Activated CD4-positive, alpha-beta T cell treated with anti-CD3 and anti-CD28 coated beads, Interleukin-2, amount 50 U/mL, for 24 hours (primary cell): ENCODE measurements around the gene PCA3.
"Not testable (repeated sequence)": the region's sequence is repeated elsewhere in the genome, so short reads cannot be mapped to it uniquely, and the experiment has no call there.

Source experiments
- DNase-seq, 2 donors: peaks; one replicate each; pipeline ENCODE4 v3.0.0-alpha.2; 2020; ENCODE audit warnings: low read depth in 1 of 2, low spot score in 1 of 2

PCA3 gene

DNA sequence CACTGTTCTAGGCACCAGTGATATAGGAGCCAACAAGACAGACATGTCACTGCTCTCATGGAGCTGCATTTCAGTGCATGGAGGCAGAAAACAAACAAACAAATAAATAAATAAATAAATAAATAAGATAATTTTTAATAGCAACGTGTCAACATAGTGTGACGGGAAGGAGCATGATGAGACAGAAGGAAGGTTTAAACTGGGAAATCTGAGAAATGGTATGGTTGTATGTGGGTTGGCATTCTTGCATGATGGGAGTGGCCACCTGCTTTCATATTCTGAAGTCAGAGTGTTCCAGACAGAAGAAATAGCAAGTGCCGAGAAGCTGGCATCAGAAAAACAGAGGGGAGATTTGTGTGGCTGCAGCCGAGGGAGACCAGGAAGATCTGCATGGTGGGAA is at the start of gene PCA3:
TSS of gene PCA3 (plus strand) at position 301 of the 400 bp plus-strand sequence.
- DNase-seq = no peak

DNA sequence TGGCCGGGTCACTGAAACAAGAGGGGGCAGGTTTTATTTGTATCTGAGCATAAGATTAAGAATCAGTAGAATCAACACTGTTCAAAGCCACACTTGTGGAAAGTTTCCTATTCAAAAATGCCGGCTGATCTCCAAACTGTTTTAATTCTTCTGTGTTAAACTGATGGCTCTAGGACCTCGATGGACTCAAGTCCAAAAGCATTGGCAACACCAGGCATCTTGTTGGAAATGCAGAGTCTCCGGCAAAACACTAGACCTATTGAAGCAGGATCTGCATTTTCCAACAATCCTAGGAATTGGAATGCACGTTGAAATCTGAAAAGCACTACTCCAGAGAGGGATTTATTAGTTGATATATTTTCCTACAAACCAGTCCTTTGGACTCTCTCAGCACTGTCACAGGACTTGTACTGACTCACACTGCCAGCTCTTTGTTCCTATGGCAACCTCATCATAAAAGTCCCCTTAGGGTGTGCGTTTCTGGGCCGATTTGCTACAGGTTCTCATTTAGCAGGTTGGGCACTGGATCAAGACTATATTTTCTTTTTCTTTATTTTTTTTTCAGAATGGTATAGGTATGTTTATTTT is 48.1 kb upstream of the PCA3 start:
- DNase-seq = no peak

DNA sequence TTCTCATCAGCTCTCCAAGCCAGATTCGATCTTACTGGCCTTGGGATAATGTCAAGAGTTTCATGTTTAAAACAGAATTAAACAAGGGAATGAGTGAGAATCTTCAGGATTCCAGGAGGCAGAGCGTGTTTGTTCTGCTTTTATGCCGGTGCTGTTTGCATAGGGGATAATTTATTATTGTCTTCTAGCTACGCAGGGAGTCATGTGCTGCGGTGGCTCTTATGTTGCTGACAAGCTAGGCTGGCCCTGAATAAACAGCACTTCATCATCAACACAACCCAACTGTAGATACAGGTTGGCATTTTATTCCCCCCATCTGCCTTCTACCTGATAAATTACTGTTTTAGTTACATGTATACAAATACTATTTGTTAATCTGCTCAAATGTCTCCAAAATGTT is 47.1 kb upstream of the PCA3 start:
- no peak for DNase-seq

DNA sequence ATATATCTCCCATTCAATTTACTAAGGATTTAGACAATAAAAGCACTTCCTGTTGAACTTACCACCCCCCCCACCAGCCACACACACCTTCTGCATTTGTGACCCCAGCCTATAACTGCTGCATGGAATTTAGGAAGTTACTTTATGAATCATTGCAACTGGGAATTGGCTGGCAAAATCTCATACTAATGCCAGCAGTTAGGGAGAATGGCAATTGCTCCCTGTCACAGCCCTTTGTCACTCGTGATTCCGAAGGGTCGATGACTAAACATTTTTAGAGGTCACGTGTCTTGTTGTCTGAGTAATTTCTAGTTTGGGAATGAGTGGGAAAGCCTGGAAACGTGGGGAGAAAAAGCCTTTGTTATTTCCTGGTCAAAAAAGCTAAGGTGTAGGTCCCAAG is 46.6 kb upstream of the PCA3 start:
- no peak for DNase-seq

DNA sequence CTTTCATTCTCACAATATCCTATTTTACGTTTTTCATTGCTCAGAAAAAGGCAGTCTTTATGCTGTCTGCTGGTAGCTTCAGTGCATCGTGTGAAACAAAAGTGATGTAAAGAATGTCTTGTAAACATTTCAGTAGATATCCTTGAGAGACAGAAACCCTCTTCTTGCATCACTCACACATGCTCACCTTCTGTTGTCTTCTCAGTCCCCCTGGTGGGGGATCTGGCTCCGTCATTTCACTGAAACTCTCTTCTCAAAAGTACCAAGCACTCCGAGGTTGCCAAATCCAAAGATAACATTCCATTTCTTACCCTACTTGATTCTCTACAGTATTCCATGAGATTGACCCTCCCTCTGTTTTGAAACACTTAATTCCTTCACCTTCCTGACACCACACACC is 46.1 kb upstream of the PCA3 start:
- no peak for DNase-seq

DNA sequence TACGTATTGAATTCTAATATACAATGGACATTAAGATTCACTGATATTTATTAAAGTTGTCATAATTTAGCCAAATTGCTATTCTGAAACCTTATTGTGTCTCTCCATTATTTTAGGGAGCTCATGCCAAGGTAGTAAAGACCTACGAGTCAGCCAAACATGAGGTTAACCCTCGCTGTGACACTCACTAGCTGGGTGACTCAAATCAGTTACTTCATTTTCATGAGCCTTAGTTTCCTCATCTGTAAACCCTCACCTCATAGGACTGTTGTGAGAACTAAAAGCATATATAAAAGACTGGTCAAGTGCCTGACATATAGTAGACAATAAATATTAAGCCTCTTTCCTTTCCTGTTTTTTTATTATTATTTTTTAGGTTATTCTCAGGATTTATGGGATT is 44.0 kb upstream of the PCA3 start:
- no peak for DNase-seq

DNA sequence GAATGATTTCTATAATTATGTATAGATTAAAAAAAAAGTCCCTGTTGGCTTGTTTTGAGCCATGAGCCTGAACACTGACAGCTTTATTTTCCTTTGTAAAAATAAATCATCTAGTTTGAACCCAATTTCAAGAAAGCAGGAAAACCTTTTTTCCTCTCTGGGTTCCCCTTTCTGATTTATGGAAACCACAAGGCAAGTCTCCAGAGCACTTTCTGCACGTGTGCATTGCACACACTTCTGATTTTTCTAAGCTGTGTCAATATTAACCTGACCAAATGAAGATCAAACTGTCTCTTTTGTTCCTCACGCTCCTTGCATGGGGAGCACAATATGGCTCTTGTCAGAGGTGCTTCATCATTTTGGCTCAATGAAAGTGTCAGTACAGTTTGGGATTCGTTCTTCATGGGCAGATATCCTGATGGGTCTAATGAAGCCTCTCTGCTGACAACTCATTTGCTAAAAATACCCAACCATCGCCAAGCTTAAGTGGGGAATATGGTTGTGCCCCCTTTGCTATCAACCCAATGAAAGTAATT is 39.2 kb upstream of the PCA3 start:
- no peak for DNase-seq

DNA sequence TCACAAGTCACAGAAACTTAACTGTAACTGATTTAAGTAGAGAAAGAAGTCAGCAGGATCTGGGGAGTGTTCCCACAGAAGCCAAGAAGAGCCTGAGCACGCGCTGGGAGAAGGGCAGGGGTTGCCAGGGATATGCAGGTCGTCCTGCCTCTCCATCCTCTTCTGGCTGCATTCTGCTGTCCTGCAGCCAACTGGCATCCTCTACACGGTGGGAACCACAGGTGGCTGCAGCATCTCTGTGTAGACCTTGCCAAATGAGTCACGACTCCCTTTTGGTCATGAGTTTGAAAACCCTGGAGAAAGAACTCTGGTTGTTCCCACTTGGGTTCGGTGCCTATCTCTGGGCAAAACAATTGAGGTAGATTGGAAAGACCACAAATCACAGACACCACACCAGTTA is 38.4 kb upstream of the PCA3 start:
- DNase-seq = no peak

DNA sequence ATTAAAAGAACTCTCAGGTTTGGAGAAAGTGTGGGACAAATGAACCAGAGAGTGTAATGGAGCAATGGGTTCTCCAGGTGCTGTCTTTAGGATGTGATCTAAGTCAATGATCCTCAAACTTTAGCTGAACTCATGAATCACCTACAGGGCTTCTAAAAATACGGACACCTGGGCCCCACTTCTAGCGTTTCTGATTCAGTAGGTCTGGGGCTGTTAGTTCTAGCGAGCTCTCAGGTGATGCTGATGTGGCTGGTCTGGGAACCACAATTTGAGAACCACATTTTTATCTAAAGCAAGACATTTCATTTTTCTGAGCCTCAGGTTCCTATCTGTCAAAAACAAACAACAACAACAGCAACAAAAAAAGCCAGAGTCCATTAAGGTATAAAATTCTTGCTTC is 35.1 kb upstream of the PCA3 start:
- DNase-seq = no peak

DNA sequence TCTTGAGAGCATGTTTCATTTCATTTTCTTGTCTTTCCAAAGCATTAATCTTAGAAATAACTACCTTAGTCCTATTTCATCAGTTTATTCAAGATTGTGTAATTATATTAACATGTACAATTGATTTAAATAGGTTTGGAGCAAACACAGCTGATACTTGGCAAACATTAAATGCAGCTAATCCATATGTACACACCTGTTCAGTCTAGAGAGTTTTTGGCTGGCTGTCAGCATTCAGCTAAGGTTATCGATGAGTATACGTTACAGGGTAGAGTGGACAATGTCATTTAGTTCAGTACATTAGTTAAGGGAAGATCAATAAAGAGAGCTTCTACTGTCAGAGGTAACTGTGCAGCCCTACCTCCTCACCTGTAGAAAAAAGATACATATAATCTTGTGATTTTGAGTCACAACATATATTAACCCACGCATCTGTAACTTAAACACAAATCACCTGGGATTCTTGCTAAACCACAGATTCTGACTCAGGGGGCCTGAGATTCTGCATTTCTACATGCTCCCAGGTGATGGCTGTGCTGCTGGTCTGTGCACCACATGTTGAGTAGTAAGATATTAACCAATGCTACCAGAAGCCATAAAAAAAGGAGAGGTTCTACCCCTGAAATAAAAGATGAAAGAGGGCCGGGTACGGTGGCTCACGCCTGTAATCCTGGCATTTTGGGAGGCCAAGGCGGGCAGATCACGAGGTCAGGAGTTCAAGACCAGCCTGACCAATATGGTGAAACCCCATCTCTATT is 34.1 kb upstream of the PCA3 start:
- no peak for DNase-seq

DNA sequence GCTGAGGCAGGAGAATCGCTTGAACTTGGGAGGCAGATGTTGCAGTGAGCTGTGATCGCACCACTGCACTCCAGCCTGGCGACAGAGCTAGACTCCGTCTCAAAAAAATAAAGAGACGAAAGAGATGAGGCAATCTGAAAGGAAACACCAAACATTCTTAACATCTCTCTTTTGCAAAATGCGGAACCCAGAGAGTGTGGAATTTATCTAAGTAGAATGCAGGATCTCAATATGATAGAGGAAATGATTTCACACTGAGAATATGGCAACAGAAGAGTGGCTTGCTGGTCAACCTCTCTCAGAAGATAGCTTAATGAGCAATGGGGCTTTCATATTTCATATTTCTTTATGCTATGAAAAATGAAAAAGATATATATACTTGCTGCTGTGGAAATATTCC is 33.4 kb upstream of the PCA3 start:
- DNase-seq = no peak

DNA sequence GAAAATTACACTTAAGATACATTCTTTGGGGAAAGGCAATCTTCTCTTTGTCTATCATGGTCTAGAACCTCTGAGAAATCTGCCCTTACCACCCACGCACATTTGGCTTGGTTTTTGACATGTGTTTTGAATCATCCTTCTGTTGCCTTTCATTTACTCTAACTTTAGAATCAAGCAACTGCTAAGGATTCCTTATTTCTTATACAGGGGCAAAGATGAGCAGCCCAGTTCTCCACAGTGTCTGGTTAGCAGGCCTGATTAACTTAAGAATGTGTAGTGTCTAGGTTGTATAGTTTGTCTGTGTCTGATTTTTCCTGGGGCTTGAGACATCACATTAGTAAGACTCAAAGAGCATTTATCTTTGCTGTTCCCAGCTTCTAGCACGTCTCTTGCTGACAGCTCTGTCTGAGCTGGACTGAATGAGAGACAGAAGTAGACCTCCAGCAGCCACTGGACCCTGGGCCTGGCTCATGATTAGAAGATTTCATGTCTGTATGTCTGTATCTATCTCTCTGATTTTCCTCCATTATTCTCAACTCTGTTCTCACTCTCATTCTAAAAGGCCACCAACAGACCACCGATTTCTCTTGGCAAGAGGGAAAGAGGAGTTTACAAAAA is 31.8 kb upstream of the PCA3 start:
- no peak for DNase-seq

DNA sequence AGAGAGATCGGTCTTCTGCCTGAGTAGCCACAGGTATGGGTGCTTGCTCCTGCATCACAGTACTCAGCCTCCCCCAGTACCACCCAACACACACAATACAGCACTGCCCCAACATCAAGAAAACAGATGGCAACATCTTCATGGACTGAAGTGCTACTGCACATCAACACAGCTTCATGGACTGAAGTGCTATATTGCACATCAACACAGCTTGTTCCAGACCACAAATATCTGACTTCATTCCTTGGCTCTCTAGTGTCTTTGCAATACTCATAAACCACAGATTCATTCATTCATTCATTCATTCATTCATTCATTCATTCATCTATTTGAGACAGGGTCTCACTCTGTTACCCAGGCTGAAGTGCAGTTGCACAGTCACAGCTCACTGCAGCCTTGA is 31.1 kb upstream of the PCA3 start:
- DNase-seq = no peak

DNA sequence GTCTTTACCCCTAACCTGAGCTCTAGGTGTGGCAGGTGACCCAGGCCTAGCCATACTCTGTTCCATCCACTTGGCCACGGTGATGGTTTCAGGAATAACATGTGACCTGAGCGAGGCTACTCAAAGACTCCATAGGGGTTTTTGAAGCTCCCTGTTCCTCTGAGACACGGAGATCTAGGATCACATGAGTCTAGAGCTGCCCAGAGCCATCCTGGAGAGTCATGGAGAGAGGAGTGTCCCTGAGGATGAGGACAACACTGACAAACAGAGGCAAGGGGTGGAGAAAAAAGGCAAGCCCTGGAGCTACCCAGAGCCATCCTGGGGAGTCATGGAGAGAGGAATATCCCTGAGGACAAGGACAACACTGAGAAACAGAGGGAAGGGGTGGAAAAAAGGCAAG is 29.5 kb upstream of the PCA3 start:
- no peak for DNase-seq

DNA sequence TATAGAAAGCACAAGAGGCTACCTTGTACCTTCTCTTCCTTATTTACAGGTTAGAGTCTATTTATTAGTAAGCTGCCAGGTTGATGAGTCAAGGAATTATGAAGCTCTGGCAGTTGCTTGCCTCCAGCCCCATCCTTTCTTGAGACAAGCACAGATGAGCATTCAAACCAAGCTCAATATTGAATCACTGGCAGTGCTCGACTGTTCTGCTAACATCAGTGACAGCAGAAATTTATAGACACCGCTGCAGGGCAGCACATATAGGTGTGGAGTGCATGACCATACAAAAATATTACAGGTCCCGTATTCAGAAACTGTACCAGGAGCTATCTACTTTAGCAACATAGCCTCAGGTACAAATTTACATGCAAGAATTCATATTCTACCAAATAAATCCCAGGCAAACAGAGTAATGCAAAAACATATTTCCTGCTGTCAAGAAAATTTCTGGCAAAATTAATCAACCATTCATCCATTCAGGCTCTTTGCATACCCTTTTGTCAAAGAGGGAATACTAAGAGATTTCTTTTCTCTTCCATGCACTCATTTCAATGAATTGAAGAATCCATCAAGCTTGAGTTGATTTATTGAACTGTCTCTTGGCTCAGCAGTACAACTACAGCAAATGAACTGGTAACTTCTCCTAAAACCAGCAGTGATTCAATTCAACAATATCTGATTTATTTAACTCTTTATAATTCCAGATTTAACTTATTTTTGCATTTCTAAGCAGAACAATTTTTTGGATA is 26.9 kb upstream of the PCA3 start:
- DNase-seq = no peak

DNA sequence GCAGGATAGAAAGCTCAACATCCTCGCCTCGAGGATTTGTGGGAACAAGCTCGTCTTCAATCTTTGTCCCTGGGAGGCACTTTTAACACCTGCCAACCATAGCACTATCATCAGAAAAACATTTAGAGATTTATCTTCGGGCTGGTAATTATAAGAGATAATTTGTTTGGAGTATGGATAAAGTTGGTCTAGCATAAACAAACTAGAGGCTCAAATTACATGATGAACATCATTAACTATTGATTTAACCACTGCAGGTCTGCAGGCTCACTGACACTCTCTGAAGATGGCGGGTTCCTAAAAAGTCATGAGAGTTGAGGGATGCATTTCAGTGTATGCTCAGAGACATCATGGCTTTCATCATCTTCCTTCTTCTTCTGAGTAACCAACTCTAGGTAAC is 25.8 kb upstream of the PCA3 start:
- no peak for DNase-seq

DNA sequence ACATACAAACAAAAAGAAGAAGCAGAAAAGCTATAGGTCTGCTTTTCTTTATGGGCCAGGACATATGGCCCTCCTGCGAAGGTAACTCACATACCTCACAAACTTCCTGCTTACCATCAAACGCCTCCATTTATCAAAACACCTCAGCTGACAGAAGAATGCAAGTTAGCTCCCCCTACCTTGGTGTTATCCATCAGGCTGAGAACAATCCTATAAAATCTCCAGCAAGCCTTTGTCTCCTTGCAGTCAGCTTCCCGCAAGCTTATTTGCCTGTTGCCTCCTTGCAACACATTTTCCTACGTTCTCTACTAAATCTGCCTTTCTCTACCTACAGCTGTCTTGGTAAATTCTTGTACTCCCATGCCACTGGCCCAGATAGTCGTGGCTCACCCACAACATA is 22.7 kb upstream of the PCA3 start:
- no peak for DNase-seq

DNA sequence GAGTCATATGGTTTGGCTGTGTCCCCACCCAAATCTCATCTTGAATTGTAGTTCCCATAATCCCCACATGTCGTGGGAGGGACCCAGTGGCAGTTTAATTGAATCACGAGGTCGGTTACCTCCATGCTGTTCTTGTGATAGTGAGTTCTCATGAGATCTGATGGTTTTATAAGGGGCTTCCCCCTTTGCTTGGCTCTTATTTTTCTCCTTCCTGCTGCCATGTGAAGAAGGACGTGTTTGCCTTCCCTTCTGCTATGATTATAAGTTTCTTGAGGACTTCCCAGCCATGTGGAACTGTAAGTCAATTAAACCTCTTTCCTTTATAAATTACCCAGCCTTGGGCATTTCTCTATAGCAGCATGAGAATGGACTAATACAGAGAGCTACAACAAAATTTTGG is 21.3 kb upstream of the PCA3 start:
- not testable (repeated sequence) for DNase-seq

DNA sequence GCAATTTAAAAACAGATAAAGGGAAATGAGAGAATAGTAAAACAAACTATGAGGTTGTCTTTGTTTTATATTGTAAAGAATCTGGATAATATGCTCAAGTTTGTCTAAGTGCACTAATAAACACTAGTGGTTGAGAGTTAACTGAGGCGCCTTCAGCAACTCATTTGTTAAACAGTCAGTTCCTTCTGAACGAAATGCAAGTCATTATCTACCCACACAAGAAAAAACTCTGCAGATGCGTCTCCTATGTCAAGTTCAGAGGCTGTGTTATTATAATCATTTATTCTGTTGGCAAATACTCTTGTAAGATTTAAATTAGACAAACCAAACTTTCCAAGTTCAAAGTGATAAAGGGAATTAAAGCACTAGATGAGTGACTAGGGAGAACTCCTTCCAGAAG is 20.3 kb upstream of the PCA3 start:
- no peak for DNase-seq

DNA sequence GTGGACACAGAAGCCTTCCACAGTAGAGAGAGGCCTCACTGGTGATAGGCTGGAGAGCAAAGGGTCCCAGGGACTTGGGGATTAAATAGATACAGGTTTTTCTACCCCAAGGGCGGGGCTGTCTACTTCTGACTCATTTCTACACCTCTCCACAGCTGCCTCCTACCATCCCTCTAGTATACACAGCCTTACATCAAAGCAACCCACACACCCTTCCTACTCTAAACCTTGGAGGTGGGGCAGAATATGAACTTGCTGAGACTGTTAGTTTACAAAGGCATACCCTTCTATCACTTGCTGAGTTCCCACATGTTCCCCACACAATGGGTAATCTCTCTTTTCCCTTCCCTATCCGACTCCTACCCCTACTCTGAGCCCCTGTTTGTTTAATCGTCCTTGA is 19.9 kb upstream of the PCA3 start:
- DNase-seq = no peak

DNA sequence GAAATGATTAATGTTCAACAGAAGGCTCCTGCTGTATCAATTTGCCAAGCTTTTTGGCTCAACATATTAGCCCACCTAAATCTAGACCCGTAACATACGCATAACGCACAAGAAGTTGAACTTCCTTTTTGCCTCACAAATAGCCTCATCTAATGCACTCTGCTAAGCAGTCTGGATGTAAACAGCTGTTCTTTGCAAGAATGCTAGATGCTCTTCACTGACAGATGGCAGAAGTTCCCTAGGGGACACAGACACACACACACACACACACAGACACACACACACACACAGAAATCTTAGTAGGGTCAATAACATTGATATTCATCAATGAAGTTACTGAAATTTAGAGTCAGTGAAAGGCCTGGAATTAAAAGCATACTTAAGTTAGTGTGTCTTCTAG is 13.2 kb upstream of the PCA3 start:
- no peak for DNase-seq

DNA sequence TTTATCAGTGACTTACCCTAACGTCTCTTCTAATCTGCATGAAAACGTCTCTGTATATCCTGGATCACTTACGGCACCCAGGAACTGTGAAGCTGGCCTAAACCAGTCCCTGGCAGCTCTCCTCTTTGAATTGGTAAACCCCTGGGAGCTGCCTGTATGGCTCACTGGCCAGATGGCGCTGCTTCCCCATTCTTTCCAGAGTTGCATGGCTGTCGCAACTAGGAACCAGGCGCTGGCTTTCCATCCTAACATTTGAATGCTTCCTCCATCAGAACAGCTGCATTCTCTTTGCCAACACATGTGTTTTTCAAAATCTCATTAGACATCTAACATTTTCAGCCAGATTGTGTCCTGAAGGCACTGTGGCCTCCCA is 8.0 kb upstream of the PCA3 start:
- no peak for DNase-seq
